Measurements from ENCODE around the gene CCDC39. TPM values are rescaled to one million over a fixed set of nuclear protein-coding genes. Genes with fewer than 3 reads are reported as not detected.

CCDC39 gene
- total and polyA plus RNA-seq, 2 of the 13 experiments (the other 11 are each of a cell fraction or from before 2014, with no cell fraction given) = not detected

DNA sequence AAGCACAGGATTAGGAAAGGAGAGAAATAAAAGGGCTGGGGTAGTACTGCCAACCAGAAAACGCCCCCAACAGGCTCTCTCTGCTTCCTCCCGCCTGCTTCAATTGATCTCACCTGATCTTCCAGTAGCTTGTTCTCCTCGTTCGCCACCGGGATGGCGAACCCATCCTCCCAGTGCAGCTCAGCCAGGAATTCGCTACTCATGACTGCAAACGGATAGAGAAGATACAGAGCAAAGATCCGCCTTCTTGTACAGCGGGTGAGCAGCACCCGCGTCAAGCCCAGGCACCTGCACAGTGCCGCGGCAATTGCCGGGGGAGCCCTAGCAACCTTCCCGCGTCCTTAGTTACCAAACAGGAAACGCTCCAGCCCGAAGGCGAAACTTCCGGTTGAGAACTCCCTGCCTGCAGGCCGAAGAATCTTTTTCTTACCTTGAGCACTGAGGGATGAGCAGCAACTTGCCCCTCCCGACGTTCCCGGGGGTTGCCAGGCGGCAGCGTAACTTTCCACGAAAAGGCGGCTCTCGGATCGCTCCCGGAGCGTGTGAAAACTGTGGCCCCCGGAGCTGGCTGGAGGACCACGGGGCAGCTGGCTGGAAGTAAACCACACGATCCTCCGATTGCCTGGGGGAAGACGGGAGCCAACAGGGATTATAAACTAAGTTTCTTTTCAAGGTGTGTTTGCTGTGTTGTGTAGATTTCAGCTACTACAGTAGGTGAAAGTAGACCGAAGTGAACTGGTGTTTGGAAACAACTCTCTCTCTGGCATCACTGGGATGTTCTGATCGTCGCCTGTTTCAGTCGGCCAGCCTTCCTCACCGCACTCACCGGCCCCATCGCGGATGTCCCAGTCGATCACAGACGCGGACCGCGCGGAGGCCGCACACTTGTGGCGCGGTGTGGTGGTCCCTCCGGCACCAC, at the start of gene CCDC39 (continued):
- peak; percentile 25; the same call in 1 of the 2 replicates for TF ChIP-seq ZFP91 (CRISPR knock-in tag; IDR thresholded peaks at IDR 0.05; ENCODE audit: borderline replicate concordance)
- TF ChIP-seq ZNF766 (CRISPR knock-in tag; IDR thresholded peaks at IDR 0.05; ENCODE audit: borderline replicate concordance) = 0 out of 2 replicates have a peak, but pooled peaks have one; percentile 33
- TF ChIP-seq, protein P1, sequence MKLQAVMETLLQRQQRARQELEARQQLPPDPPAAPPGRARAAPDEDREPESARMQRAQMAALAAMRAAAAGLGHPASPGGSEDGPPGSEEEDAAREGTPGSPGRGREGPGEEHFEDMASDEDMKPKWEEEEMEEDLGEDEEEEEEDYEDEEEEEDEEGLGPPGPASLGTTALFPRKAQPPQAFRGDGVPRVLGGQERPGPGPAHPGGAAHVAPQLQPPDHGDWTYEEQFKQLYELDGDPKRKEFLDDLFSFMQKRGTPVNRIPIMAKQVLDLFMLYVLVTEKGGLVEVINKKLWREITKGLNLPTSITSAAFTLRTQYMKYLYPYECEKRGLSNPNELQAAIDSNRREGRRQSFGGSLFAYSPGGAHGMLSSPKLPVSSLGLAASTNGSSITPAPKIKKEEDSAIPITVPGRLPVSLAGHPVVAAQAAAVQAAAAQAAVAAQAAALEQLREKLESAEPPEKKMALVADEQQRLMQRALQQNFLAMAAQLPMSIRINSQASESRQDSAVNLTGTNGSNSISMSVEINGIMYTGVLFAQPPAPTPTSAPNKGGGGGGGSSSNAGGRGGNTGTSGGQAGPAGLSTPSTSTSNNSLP (IDR thresholded peaks at IDR 0.05; ENCODE audit: low read depth, low read length) = no peak
- TF ChIP-seq, protein P2, sequence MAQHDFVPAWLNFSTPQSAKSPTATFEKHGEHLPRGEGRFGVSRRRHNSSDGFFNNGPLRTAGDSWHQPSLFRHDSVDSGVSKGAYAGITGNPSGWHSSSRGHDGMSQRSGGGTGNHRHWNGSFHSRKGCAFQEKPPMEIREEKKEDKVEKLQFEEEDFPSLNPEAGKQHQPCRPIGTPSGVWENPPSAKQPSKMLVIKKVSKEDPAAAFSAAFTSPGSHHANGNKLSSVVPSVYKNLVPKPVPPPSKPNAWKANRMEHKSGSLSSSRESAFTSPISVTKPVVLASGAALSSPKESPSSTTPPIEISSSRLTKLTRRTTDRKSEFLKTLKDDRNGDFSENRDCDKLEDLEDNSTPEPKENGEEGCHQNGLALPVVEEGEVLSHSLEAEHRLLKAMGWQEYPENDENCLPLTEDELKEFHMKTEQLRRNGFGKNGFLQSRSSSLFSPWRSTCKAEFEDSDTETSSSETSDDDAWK (CRISPR knock-in tag; IDR thresholded peaks at IDR 0.05) = no peak
- peak; percentile 92 for TF ChIP-seq ZBTB38 (CRISPR knock-in tag; IDR thresholded peaks at IDR 0.05)
- TF ChIP-seq RNF2 (conservative IDR thresholded peaks at IDR 0.05; ENCODE audit: low read depth) = 0 out of 2 replicates have a peak, but pooled peaks have one; percentile 33
- TF ChIP-seq ZNF180 (CRISPR knock-in tag; IDR thresholded peaks at IDR 0.05; ENCODE audit: borderline replicate concordance, low read depth) = no peak
- peak; percentile 53; the same call in 1 of the 2 replicates for TF ChIP-seq MAX (IDR thresholded peaks at IDR 0.05)
- TF ChIP-seq ZNF678 (CRISPR knock-in tag; IDR thresholded peaks at IDR 0.05) = 0 out of 2 replicates have a peak, but pooled peaks have one; percentile 57
- TF ChIP-seq, protein P3, sequence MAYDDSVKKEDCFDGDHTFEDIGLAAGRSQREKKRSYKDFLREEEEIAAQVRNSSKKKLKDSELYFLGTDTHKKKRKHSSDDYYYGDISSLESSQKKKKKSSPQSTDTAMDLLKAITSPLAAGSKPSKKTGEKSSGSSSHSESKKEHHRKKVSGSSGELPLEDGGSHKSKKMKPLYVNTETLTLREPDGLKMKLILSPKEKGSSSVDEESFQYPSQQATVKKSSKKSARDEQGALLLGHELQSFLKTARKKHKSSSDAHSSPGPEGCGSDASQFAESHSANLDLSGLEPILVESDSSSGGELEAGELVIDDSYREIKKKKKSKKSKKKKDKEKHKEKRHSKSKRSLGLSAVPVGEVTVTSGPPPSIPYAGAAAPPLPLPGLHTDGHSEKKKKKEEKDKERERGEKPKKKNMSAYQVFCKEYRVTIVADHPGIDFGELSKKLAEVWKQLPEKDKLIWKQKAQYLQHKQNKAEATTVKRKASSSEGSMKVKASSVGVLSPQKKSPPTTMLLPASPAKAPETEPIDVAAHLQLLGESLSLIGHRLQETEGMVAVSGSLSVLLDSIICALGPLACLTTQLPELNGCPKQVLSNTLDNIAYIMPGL (CRISPR knock-in tag; IDR thresholded peaks at IDR 0.05; ENCODE audit: borderline replicate concordance in 1 of 2, low read depth in 1 of 2) = peak; percentile 43 to 51; a peak in 2 of 4 replicates
- peak; percentile 82 for TF ChIP-seq RFX1 (IDR thresholded peaks at IDR 0.05)
- TF ChIP-seq ZNF329 (CRISPR knock-in tag; IDR thresholded peaks at IDR 0.05; ENCODE audit: low read depth) = no peak
- TF ChIP-seq HOMEZ (CRISPR knock-in tag; IDR thresholded peaks at IDR 0.05; ENCODE audit: low read depth) = no peak
- TF ChIP-seq ZNF501 (CRISPR knock-in tag; IDR thresholded peaks at IDR 0.05) = peak; percentile 88
- TF ChIP-seq ZNF280D (CRISPR knock-in tag; IDR thresholded peaks at IDR 0.05) = no peak

Measured in HepG2 (cell line).